ENCODE results near the gene TSTD2.
"Not testable (repeated sequence)": the region's sequence is repeated elsewhere in the genome, so short reads cannot be mapped to it uniquely, and the experiment has no call there.

The TSTD2 gene

DNA sequence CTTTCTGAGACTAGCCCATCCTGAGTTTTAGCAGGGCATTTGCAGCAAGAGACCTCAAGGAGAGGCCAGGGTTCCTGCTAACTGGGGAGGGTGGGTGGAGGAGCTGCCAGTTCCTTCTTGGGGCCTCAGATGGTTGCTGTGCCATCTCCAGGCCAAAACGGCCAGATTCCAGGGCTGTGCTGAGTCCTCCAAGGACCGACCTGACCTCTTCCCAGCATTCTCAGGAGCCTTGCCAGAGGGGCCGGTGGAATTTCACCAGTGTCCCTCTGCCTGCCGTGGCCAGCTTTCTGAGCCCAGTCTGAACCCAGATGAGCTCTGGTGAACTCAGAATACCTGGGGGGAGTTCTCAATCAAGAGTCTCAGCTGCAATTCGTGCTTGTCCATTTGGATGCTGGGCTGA lies 54.3 kb downstream of the TSTD2 start:
- H3K9me3 ChIP-seq (ENCODE audit: severe bottlenecking), result no peaks in the 10 kb centered on the region
- no peaks in the 10 kb centered on the region for H3K36me3 ChIP-seq
- TF ChIP-seq, protein P1, sequence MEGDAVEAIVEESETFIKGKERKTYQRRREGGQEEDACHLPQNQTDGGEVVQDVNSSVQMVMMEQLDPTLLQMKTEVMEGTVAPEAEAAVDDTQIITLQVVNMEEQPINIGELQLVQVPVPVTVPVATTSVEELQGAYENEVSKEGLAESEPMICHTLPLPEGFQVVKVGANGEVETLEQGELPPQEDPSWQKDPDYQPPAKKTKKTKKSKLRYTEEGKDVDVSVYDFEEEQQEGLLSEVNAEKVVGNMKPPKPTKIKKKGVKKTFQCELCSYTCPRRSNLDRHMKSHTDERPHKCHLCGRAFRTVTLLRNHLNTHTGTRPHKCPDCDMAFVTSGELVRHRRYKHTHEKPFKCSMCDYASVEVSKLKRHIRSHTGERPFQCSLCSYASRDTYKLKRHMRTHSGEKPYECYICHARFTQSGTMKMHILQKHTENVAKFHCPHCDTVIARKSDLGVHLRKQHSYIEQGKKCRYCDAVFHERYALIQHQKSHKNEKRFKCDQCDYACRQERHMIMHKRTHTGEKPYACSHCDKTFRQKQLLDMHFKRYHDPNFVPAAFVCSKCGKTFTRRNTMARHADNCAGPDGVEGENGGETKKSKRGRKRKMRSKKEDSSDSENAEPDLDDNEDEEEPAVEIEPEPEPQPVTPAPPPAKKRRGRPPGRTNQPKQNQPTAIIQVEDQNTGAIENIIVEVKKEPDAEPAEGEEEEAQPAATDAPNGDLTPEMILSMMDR (IDR thresholded peaks at IDR 0.05; ENCODE audit: low read depth, low read length), result no peak
- H3K4me3 ChIP-seq (ENCODE audit: low read depth, low read length), result no peak overlapping the region
- no peaks in the 10 kb centered on the region for H3K27me3 ChIP-seq (ENCODE audit: insufficient read depth, low read depth, severe bottlenecking)
- no peak overlapping the region for H3K27ac ChIP-seq
- DNase-seq, result no peak

GRCh38 chr9:97577051-97577450 lies 56.1 kb downstream of the TSTD2 start:
- no peak for DNase-seq
- no peak overlapping the region for H3K4me3 ChIP-seq (ENCODE audit: low read depth, low read length)
- no peaks in the 10 kb centered on the region for H3K27me3 ChIP-seq (ENCODE audit: insufficient read depth, low read depth, severe bottlenecking)
- no peak overlapping the region for H3K27ac ChIP-seq
- H3K9me3 ChIP-seq (ENCODE audit: severe bottlenecking), result no peaks in the 10 kb centered on the region
- no peaks in the 10 kb centered on the region for H3K36me3 ChIP-seq
- TF ChIP-seq, protein P1 (IDR thresholded peaks at IDR 0.05; ENCODE audit: low read depth, low read length), result no peak

- no peaks in the 10 kb centered on the region for H3K9me3 ChIP-seq (ENCODE audit: severe bottlenecking)
- TF ChIP-seq, protein P1 (IDR thresholded peaks at IDR 0.05; ENCODE audit: low read depth, low read length), result no peak
- DNase-seq, result no peak
- no peak overlapping the region for H3K27ac ChIP-seq
- no peak overlapping the region for H3K4me3 ChIP-seq (ENCODE audit: low read depth, low read length)
- H3K27me3 ChIP-seq (ENCODE audit: insufficient read depth, low read depth, severe bottlenecking), result no peaks in the 10 kb centered on the region
- no peaks in the 10 kb centered on the region for H3K36me3 ChIP-seq
Measured at GRCh38 chr9:97575673-97576200, 57.4 kb downstream of the TSTD2 start.

DNA sequence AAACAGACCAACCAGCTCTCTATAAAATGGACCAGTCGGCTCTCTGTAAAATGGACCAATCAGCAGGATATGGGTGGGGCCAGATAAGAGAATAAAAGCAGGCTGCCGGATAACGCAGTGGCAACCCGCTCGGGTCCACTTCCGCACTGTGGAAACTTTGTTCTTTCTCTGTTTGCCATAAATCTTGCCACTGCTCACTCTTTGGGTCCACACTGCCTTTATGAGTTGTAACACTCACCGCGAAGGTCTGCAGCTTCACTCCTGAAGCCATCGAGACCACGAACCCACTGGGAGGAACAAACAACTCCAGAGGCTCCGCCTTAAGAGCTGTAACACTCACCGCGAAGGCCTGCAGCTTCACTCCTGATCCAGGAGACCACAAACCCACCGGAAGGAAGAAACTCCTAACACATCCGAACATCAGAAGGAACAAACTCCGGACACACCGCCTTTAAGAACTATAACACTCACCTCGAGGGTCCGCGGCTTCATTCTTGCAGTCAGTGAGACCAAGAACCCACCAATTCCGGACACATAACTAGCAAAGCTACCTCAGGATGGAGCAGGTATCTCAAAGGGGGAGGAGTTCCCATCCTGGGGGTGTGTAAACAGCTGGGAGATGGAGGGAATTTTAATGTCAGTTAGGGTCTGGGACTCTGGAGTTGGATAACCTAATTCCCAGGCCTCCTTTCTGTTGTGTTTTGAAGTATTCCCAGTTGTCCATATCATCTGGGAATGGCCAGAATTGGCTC lies 58.1 kb downstream of the TSTD2 start:
- H3K36me3 ChIP-seq; H3K9me3 ChIP-seq (ENCODE audit: severe bottlenecking); H3K27me3 ChIP-seq (ENCODE audit: insufficient read depth, low read depth, severe bottlenecking); H3K27ac ChIP-seq; H3K4me3 ChIP-seq (ENCODE audit: low read depth, low read length); DNase-seq: not testable (repeated sequence)

DNA sequence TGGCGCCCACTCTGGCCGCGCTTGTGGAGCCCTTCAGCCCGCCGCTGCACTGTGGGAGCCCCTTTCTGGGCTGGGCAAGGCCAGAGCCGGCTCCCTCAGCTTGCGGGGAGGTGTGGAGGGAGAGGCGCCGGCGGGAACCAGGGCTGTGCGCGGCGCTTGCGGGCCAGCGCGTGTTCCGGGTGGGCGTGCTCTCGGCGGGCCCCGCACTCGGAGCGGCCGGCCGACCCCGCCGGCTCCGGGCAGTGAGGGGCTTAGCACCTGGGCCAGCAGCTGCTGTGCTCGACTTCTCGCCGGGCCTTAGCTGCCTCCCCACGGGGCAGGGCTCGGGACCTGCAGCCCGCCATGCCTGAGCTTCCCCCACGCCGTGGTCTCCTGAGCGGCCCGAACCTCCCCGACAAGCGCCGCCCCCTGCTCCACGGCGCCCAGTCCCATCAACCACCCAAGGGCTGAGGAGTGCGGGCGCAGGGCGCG lies 59.0 kb downstream of the TSTD2 start:
- peak; percentile 3 for DNase-seq
- H3K27ac ChIP-seq; H3K27me3 ChIP-seq (ENCODE audit: insufficient read depth, low read depth, severe bottlenecking); H3K36me3 ChIP-seq; H3K4me3 ChIP-seq (ENCODE audit: low read depth, low read length); H3K9me3 ChIP-seq (ENCODE audit: severe bottlenecking): not testable (repeated sequence)

DNA sequence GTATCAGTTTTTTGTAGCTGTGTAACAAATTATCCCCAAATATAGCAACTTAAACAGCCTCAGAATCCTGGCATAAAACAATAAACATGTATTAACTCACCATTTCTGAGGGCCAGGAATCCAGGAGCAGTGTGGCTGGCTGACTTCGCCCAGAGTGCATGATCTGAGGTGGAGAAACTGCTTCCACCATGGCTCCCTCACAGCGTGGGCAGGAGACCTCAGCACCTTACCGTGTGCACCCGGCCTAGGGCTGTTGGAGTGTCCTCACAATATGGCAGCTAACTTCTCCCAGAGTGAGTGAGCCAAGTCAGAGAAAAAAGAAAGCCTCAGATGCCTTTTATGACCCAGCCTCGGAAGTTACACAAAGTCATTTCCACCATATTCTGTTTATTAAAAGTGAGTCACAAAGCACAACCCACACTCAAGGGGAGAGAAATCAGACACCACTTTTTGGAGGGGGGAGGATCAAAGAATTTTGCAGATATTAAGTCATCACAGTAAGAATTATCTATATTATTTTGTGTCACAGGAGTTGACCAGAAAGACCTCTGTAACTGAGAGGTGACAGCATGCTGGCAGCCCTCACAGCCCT lies 59.6 kb downstream of the TSTD2 start:
- TF ChIP-seq, protein P1 (IDR thresholded peaks at IDR 0.05; ENCODE audit: low read depth, low read length), result no peak
- DNase-seq, result peak; percentile 5
- no peak overlapping the region for H3K27ac ChIP-seq
- no peaks in the 10 kb centered on the region for H3K9me3 ChIP-seq (ENCODE audit: severe bottlenecking)
- no peak overlapping the region for H3K4me3 ChIP-seq (ENCODE audit: low read depth, low read length)
- no peaks in the 10 kb centered on the region for H3K27me3 ChIP-seq (ENCODE audit: insufficient read depth, low read depth, severe bottlenecking)
- H3K36me3 ChIP-seq, result no peaks in the 10 kb centered on the region
